Activated CD8-positive, alpha-beta memory T cell treated with anti-CD3 and anti-CD28 coated beads, Interleukin-2, amount 50 U/mL, for 24 hours (primary cell): ENCODE data around the gene SFMBT2.
"Not testable (repeated sequence)": the region's sequence is repeated elsewhere in the genome, so short reads cannot be mapped to it uniquely, and the experiment has no call there.

ENCODE experiments used
- DNase-seq: peaks from one replicate; pipeline ENCODE4 v3.0.0-alpha.2; 2020; ENCODE audit errors: extremely low read depth

Gene SFMBT2

DNA sequence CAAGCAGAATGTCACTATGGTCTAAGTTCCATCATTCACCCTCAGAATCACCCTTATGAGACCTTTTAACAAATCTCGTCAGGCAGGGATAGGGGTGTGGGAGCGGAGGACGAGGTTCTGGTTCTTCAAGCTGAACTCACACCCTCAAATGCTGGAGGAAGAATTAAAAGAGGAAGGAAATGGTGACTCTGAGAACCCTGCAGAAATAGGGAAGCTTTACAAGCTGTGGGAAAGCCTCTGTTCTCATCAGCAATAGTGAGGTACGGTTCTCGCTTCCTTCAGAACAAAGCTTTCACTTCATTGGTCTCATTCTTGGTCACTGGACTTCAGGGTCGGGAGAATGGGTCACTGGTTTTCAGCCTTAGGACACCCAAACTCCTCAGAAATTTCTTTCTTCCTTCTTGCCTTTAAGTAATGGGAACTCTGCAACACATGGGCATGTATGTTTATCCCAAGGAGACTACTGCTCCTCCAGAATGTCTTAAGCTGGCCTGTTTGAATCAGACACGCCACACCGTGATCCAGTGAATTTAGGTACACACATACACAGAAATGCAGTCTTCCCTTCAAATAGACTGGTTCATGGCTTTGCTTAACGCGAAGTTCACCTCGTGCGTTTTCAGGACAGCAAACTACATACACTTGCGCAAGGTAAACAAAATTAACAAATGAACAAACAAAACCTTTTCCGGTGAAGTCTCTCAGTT lies 226.0 kb downstream of the SFMBT2 start:
- DNase-seq: no peak

DNA sequence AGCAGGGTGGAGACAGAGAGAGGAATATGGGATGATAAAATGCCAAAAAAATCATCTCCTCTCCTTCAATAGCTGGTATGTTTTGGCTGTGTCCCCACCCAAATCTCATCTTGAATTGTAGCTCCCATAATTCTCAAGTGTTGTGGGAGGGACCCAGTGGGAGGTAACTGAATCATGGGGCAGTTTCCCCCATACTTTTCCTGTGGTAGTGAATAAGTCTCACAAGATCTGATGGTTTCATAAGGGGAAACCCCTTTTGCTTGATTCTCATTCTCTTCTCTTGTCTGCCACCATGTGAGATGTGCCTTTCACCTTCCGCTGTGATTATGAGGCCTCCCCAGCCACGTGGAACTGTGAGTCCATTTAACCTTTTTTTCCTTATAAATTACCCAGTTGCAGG lies 226.7 kb downstream of the SFMBT2 start:
- DNase-seq: not testable (repeated sequence)

DNA sequence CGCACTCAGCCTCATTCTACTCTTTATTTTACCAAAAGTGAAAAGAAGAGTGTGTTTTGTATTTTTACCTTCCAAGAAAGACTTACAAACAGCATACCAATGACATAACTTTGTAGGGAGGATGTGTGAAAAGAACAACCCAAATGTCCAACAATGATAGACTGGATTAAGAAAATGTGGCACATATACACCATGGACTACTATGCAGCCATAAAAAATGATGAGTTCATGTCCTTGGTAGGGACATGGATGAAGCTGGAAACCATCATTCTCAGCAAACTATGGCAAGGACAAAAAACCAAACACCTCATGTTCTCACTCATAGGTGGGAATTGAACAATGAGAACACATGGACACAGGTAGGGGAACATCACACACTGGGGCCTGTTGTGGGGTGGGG lies 228.5 kb downstream of the SFMBT2 start:
- not testable (repeated sequence) for DNase-seq

DNA sequence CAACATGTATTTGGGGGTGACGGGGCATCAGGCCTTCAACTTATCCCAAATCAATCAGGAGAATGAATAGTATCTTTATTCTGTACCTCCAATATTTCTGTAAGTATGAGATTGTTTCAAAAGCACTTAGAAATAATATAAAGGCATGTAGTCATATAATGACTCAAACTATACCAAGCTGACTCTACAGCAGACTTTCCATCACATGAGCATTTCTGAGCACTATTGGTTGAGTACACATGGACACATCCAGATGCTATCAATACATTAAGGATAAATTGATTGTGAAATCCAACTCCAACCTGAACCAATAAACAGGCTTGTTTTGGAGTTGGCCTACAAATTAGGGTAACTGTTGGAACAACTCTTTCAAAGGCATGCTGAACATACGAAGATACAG lies 229.4 kb downstream of the SFMBT2 start:
- no peak for DNase-seq

DNA sequence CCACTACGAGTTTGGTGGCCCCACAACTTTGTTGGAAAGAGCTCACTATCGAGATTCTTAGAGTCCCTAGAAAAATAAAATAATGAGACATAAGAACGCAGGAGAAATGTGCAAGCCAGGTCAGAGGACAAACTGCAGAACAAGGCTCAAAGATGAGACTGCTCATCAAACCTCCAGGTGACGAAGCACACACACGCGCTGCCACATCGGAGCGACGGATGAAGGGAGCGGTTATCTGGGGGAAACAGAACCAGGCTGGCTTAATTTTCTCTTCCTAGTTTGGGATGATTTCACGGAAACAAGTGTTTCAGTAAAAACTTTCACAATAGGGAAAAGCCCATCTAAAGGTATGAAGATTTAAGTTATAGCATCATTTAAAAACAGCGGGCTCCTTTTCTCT lies 231.3 kb downstream of the SFMBT2 start:
- no peak for DNase-seq

DNA sequence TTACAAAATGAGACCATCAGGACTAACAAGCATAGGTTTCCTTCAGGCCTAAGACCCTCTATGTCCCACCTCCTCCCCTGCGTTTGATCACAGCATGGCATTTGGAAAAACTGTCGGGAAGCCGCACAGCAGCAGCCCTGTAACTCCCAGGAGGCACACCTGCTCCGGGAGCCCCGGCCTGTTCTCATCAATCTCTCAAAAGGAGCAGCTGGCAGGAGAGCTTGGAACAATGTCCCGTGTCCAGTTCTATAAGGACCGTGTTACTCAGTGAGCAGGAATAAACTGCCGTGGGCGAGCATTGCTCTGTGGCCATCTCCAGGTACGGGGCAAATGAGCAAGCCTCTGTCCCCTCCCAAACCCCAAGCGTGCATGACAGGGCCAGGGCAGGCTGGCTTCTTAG lies 236.9 kb downstream of the SFMBT2 start:
- DNase-seq: no peak

DNA sequence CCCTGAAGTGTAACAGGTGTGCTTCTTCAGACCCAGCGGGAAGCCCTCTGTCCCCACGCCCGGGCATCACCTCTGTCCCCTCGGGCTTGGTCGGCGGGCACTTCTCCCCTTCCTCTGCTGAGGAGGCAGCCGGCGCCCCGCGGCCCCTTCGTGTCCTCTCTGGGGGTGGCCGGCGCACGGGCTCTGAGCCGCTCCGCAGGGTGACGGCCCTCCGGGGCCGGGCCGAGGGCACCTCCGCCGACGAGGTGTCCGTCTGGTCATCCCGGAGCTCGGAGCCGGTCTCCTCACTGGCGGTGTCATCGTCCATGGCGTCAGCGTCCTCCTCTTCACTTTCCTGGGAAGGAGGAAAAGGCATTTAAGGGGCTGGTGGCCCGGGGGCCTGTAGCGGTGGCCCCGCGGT lies 239.0 kb downstream of the SFMBT2 start:
- no peak for DNase-seq

DNA sequence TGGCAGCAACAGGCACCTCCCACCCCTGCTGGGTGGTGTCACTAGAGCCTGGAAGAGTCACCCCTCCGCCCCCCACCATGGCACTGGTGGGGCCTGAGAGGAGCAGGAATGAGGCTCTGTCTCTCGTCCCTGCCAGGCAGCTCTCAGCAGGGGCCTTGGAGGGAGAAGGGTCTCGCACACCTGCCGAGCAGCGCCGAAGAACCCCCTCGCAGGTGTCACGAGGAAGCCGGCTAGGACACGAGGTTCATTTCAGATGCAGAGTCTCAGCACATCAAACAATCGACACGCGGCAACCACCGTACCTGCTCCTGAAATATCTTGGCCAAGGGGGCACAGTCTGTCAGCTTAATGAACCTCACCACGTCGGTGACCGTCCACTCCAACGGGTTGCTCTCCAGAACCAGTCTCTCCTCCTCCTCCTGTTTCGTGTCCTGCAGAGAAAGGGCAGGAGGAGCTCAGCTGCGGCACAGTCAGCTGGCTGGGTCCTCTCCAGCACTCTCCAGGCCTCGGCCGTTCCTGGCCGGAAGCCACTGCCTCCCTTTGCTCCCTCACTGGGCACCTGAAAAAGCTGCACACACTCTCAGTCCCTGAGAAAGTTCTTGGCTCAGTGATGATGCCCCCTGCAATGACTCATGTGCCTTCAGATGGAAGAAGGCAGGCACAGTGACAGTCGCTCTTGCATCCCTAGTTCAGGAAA lies 240.1 kb downstream of the SFMBT2 start:
- no peak for DNase-seq

DNA sequence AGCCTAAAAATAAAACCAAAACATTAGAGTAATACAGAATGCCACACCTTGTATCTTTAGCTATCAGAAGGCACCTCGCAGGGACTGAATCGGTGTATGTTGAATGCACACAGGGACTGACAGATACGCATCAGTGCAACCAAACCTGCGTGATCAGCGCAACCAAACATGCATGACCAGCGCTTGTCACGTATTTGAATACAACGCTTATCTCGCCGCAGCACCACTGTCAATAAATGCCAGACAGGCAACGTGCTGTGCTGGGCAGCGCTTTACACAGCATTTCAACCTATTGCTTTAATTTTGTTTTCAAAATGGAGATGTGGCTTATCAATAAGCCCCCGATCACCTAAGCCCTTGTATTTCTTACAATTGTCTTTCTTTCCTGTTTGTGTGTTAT lies 242.4 kb downstream of the SFMBT2 start:
- DNase-seq: no peak

DNA sequence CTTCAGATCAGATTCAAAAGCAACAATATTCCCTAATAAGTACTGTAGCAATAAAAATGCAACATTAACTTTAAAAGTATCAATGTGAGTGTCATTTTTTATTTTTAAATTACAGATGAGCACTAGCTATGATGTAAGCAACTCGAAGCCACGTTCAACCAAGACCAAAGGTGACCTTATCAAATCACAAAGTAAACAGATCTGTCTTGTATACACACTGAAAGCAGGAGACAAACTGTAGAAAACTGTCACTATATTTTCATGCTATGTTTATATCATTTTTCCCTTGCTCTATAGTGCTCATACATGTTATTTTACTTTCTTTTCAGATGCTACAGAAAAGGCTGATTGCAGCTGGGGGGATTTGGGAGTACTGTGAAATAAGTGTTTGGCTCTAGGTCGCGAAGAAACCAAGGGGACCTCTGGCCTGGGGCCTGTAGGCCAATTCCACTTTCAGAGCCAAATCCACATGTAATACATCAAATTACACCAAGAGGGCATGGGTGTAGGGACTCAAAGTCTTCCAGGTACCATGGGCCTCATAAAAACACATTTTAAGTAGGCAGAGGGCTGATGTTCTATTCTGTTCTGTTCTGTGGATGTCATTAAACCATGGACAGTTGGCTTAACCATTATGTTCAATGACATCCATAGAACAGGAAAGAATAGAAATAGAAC lies 245.2 kb downstream of the SFMBT2 start:
- DNase-seq: no peak

DNA sequence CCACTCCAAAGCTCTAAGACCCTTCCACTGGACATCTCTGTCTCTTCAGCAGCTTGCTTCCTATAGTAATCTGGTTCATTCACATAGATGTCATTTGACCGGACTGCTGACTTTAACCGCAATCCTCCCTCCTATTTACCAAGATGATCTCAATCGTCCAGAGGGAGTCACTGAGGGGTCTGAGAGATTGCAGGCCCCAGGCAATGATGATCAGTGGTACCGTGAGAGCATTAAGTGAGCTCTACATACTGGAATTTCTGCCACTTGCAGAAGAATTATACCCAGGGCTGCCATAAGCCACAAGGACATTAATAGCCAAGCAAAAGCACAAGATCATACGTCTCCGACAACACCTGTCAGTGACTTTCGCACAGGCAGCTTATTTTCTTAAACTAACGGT lies 245.9 kb downstream of the SFMBT2 start:
- DNase-seq: no peak

DNA sequence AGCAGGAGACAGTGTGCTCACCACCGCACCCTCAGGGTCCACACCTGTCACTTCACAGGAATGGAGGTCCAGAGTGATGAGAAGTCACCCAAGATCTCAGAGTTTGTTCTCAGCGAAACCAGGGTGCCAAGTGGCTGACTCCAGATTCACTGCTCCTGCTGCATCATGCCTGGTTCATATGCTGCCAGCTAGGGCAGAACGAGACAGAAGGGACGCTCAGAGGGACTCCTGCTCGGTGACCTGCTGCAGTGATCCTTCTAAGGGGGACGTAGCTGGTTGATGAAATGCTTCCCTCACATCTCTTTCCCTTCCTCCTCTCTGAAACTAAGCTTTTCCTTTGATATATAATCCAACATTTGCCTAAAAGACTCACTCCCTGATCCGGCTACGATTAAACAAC lies 248.5 kb downstream of the SFMBT2 start:
- no peak for DNase-seq

DNA sequence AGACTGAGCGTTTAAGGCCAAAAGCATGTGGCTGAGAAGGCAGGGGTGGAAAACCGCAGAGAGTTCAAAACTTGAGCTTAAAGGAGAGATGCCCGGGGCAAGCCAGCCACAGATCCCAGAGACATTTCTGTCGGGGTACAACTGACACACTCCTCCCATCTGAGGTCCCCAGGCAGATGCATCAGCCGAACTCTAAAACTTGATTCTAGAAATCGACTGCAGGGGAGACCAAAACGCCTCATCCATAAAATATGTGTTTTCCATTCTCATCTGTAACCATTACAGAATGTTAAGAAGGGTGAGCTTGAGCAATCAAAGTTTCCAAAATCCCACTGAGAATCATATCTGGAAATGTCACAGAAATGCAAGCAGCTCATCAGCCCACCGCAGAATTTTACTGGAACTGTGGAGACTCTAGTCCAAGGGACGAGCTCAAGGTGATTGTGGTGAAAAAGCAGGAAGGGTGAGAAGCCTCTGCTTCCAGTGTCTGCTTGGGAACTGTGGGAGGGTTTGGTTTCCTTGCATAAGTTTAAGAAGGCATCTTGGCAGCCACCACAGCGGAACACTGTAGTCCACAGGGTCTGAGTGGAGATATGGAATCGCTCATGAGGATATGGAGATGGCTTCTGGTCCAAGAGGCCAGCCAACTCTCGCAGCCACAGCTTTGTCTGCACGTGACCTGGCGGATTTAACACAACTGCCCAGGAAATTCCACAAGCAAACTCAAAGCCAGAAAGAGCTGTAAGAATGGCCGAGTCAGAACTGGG lies 249.2 kb downstream of the SFMBT2 start:
- no peak for DNase-seq

DNA sequence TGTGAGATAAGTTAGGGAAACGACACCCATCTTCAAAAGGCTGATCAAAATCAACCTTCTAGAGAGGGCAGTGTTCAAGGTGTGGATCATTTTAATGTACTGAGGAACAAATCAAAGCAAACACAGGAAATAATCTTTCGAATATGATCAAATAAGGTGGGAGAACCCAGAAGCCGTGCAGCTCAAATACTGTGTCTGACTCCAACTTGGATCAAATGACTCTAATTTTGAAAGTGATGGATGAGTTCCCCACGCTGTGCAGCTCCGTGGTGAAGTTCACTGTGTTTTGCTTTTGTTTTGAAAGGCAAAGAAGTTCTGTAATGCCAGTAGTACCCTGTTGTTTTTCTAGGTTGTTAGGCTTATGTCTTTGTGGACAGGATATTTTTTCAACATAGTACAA lies 250.9 kb downstream of the SFMBT2 start:
- DNase-seq: no peak

DNA sequence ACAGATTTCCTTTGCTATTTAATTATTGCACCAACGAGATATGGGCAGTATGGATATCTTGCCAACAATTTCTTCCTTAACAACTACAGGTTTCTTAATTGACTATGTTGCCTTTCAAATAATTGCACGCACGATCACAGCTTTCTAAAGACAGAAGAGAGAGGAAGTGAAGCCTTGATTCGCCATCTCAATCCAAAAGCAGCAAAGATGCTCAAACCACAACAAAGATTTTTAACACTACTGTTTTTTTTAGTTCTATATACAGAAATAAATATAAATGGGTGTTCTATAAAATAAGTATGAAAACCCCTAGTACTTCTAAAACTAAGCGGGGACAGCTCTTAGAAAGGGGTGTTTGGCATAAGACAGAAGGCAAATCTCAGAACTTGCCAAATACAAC lies 251.3 kb downstream of the SFMBT2 start:
- DNase-seq: no peak

DNA sequence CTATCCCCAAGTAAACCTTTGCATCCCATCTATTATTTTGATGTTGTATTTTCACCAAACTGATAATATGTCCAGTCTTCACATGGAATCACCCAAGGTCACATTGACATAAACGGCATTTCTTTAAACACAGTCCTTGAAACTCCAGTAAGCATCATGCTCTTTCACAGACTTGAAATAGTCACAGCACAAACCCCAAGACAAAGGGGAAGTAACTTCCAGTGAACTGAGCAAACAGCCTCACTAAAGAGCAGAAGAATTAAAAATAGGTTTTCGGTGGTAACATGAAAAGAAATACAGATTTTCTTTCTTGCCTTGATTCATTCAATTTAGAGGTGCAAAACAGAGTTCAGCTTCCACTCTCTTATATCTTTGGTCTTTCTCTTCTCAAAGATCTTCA lies 253.7 kb downstream of the SFMBT2 start:
- DNase-seq: no peak

DNA sequence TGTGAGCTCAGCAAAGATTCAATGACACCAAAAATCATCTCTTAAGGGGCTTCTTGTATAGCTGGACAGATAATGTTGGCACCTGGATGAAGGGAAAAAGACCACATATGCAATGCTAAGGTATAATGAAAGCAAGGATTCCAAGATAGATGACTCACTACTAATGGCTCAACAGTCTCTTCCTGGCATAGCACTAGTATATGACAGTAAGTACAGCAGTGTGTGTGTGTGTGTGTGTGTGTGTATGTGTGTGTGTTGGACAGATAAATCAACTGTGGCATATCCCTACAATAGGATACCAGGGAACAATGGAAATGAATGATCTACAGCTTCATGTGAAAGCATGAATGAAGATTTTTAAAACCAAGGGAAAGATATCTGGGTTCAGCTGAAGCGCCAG lies 257.1 kb downstream of the SFMBT2 start:
- DNase-seq: no peak

DNA sequence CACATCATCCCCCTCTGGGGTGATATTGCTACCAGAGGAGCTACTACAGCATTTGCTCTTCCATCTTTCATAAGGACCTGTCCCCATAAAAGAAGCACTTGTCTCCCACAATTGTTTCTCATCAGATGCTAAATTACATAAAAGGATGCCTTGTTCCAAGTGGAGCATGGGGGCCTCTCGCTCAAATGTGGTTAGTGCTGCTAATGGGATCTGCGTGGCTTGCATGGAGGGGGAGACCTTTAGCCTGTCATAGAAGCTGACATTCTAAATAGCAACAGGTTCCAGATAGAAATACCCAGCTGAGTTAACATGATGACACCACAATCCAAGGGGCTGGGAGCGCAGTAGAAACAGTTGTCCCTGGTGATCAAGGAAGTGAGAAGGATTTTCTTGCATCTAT lies 257.9 kb downstream of the SFMBT2 start:
- DNase-seq: no peak

DNA sequence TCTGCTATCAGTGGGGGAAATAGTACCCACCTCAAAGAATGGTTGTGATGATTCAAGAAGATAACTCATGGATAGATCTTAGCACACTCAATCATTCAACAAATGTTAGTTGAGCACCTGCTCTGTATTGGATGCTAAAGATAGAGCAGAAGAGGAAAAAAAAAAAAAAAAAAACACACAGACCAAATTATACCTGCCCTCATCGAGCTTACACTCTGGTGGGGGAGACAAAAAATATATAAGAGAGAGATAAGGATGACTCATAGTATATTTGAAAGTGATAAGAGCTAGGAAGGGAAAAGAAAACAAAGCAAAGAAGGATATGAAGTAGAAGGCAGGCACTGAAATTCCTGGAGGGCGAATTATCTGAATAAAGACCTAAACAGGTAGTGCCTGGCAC lies 258.5 kb downstream of the SFMBT2 start:
- DNase-seq: no peak

DNA sequence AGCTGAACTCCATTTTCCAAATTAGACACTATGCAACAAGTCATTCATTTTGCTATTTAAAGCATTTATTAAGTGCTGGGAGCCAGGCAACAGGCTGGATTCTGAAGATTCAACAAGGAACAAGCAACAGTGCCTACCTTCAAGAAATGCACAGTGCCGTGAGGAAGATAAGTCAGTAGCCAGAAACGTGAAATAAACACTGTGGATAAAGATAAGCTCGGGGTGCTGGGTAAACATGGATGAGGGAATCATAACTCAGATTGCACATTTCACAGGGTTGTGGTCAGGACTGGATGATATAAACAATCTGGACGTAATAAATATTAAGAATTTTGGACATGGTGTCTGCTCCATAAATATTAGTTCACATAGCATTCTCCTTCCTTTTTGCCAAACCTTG lies 259.3 kb downstream of the SFMBT2 start:
- no peak for DNase-seq

DNA sequence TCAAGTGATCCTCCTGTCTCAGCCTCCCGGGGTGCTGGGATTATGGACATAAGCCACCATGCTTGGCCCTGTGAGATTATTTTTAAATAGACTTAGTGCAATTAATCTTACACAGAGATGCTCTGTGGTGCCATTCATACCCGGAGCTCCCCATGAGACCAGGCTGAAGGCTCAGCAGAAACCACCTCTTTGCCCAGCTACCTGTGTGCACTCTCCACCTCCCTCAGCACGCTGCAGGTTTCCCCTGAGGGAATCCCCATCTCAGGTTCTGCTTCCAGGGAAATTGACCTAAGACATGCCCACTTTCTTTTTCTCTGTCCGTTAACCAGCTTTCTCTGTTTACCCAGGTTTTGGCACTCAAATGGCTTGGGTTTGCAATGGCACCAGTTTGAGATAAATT lies 260.5 kb downstream of the SFMBT2 start:
- no peak for DNase-seq

DNA sequence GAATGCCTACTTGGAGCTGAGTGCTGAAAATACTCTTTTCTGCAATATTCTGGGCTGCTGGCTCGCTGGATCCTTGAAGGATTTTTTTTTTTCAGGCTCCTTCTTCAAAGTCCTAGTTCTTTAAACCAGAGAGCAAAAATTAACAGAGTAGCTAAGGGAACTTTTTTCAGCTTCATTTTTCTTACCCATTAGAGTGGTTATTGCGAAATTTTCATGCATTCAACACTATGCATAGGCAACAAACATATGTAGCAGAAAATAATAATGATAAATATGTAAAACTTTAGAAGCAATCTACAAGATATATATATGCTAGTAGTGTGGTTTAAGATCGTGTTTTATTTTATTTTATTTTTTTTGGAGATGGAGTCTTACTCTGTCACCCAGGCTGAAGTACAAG lies 264.6 kb downstream of the SFMBT2 start:
- no peak for DNase-seq
